SH-SY5Y (cell line): ENCODE measurements around the gene MAPKAPK2.

Experiments
- GATA2 ChIP-seq: IDR thresholded peaks from 2 replicates; pipeline ENCODE4 v1.6.1; 2011; ENCODE audit warnings: mild to moderate bottlenecking, low read depth, low read length
- GATA3 ChIP-seq: IDR thresholded peaks from 2 replicates; pipeline ENCODE4 v1.6.1; 2011; ENCODE audit warnings: low read depth, mild to moderate bottlenecking, low read length, moderate library complexity

Gene MAPKAPK2

DNA sequence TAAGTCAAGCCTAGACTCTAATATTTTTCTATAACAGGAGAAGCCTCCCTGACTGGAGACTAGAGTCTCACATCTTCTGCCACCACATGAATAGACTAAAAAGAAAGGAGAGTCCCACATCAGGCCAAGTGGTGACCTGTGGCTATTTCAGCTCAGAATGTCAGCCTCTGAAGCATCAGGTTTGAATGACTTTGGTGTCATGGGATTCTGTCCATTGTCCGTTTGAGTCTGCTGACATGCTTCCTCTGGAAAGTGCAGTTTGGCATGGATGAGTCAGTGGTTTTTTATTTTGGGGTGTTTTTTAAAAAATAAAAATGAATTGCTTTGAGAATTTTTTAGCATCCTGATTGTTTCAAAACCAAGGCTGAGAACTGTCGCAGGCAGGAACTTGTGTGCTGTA is 29.9 kb upstream of the MAPKAPK2 start:
- TF ChIP-seq GATA2 (no peak), GATA3 (no peak)

DNA sequence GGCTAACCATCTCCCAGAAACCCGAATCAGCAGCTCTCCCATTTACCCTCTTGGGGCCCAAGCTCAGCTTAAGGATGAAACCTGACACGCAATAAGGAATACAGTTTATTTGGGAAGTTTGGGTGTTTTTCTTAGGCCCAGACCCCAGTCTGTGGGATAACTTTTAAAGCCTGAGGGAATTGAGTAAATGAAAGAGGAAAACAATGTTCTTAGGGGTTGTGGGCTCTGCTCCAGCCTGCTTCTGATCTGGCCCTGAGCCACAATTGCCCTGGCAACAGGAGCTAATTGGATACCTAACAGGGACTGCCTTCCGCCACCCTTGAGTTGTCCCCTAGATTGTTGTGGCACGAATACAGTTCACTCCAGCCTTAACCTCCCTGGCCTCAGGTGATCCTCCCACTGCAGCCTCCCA is 29.2 kb upstream of the MAPKAPK2 start:
- TF ChIP-seq GATA3 (no peak), GATA2 (no peak)

DNA sequence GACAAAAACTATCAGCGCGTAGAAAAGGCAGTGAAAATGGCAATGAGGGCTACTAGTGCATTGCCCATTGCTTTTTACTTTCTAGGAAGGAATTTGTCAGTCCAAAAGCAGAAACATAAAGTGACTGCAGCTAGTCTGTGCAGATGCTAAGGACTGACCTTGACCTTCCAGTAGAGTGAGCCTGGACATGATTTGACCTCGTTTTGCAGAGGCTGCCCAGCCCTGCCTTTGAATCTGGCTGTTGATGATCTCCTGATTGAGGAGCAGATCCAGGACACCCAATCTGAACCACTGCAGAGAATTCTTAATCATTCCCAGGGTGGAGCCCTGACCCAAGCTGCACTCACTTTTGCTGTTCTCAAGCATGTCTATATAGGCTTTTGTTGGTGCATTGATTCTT is 27.8 kb upstream of the MAPKAPK2 start:
- TF ChIP-seq GATA3 (no peak), GATA2 (no peak)

DNA sequence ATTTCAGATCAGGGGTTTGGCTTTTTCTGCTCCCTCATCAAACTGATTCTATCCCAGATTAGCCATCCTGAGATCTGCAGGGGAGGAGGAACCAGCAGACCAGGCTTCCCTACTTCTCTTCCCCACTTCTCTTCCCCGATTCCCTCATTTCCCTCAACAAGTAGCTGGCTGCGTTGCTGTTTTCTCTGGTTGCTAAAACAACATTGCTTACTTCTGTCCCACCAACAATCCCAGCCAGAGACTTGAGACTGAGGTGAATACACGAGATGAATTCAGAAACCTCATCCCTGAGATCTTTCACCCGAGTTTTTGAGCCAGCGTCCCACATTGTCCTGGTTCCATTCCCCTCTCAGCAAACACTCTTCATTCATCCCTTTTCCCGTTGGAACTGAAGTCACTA is 27.0 kb upstream of the MAPKAPK2 start:
- no peak for TF ChIP-seq GATA3
- TF ChIP-seq GATA2, result no peak

DNA sequence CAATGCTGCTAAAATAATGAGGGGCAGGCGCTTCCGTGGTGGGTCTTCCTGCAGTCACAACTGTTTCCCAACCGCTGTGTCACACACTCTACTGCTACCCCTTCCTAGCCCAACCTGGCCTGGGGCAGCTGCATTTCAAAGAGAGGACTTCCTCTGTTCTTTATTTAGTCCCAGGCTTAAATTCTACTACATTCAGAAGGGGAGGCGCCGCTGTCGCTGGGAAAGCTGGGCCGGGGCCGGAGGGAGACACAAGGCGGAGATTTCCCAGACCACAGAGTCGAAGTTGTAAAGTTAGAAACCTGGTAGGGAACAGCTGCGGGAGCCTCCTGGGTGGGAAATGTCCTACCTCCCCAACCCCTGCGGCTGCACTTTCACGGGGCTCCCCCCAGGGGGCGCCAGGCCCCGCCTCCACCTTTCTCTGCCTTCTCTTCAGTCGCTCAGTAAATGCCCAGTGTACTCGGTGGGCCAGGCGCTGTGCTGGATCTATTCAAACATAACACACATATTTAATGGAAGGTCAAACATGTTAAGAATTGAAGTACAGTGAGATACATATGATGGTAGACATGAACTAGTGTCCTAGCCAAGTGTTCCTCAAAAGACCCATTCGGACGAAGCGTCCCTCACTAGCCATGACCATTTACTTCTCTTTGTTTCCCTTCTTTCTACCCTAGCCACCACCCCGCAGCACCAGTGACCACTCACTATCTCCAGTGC is 26.3 kb upstream of the MAPKAPK2 start:
- no peak for TF ChIP-seq GATA3
- TF ChIP-seq GATA2, result no peak

DNA sequence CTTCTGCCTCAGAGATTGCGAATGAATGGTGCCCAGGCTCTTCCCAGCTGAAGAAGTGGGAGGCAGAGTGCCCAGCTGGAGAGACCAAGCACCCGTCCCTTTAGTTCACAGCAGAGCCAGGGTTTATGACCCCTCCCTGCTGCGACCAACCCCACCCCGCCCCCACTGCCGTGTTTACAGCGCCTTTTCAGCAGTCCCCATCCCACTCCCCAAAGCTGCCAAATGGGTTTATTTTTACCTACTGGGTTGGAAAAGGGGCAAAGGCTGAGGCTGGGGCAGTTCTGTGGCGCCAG is 25.8 kb upstream of the MAPKAPK2 start:
- no peak for TF ChIP-seq GATA2
- TF ChIP-seq GATA3, result no peak

DNA sequence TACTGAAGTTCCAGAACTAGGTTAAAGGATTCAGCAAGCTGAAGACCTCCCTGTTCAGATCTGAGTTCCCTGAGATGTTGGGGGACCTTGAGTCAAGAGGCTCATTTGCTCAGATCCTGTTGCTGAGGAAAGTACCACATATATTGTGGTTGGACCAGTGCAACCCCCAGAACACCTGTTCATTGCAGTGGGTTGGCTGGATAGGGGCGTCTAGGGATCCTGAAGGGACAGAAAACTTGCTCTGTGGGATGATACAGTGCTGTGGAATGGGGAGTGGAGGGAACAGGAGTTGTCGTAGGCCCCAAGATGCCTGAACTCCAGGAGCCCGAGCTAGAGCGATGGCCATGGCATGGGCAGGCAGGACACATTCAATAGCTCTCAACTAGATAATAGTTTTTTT is 24.6 kb upstream of the MAPKAPK2 start:
- TF ChIP-seq GATA2 (no peak), GATA3 (no peak)

DNA sequence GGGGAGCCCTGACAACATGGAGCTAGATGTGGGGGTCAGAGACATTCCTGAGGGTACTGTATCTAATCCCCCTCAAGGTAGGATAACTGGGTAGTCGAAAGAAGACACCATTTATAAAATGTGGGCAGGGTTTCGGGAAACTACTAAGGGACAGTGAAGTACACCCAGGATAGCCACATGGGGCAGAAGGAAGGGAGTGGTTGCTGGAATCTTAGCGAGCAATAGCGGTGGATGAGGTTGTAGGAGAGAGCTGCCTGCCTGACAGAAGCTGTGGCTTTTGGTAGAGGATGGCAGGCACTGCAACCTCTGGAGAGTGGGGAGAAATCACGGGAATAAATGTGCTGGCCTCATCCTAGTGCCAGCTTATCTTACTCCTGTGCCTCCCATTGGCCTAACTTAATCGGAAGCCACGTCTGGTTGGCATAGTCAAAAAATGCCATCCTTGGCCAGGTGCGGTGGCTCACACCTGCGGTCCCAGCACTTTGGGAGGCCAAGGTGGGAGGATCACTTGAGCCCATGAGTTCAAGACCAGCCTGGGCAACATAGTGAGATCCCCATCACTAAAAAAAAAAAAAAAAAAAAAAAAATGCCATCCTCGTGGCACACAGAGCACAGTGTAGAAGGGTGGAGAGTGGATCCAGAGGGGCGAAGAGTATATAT is 23.4 kb upstream of the MAPKAPK2 start:
- no peak for TF ChIP-seq GATA2
- no peak for TF ChIP-seq GATA3

DNA sequence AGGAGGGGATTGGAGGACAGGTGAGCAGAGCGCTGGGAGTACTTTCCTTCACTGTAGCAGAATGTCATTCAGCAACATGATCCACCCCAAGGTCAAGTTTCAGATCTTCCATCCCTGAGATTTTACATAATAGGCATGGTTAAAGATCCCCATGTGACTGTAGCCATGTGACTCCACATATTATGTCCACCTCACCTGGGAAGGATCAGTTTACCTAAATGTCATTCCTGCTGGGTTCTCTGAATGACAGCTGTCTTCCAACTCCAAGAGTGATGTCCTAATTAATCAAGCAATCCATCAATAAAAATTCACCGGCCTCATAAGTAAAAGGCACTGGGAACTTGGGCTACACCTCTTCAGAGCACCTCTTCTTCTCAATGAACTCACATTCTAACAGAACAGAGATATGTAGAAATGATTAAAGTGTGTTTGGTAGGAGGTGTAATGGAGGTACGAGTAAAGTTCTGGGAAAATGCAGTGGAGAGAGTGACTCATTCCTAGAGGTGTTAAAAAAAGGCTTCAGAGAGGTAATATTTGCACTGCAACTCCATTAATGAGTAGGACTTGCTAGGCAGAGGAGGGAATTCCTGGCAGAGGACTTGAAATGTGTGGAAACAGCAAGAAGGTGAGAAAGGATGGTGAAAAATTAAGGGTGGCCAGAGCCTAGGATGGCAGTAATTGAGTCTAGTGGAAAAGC is 22.2 kb upstream of the MAPKAPK2 start:
- no peak for TF ChIP-seq GATA3
- TF ChIP-seq GATA2, result no peak

DNA sequence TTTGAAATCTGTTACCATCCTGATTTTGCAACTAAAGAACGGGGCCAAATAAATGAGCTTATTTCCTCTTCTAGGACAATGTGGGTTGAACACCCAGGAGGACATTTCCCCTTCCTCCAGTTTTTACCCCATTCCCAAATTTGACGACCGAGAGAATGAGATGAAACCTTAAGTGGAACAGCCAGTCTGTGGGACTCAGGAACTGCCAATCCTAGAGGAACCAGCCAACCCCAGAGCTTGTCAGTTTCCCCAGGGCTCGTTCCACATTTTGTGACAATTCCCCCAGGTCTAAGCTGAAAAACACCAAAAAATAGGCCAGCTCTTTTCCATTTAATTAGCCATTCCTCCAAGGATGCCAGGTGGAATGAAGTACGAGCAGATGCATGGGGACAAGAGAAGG is 21.3 kb upstream of the MAPKAPK2 start:
- TF ChIP-seq GATA2, result no peak
- TF ChIP-seq GATA3, result no peak

DNA sequence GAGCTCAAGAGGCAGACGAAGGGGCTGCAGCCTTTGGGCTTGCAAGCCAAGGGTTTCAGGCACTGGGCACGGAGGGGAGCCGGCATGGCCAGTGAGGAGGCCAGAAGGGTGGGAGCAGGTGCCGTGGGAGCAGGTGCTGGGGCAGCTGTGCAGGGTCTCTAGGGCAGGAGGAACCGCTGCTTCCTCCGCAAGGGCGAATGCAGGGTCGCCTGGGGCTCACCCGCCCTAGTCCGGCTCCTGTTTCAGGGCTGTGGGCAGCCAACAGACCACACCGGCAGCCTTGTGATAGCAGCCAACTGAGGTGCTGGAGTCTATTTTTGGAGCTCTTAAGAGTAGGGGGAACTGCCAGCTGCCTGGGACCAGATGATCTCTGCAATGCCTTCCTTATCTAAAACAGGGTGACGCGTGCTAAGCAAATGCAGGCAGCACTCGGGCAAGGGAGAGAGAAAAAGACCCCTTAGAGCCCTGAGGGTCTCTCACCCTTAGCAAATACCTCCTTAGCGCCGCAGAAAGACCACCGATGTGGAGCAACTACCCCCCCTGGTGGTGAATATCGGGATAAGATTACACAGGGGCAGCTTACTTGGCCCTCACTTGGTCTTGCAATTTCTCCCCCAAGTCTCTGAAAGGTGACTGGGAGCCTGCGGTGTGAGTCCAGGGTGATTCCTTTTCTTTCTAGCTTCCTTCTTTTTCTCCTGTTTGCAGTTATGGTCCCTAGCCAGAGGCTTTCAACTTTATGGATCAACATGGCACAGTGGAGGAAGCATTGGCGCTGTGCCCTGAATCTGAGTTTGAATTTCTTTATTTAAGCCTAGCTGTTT is 20.7 kb upstream of the MAPKAPK2 start:
- no peak for TF ChIP-seq GATA3
- no peak for TF ChIP-seq GATA2

DNA sequence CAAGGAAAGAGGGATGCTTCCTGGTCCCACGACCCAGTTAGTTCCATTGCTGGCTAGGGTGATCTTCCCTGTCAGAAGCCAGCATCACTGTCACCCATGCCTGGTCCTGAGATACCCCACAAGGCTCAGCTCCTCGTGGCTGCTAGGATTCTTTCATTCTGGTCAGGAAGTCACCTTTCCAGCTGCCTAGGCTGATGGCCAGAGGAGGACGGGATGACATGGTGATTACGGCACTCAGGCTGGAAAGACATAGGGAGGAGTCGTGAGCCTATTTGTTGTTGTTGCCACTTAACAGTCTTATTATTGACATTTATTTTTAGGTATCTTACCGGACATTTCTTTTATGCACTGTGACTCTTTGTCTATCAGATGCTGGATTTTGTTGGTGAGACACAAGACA is 20.0 kb upstream of the MAPKAPK2 start:
- TF ChIP-seq GATA2, result no peak
- no peak for TF ChIP-seq GATA3

DNA sequence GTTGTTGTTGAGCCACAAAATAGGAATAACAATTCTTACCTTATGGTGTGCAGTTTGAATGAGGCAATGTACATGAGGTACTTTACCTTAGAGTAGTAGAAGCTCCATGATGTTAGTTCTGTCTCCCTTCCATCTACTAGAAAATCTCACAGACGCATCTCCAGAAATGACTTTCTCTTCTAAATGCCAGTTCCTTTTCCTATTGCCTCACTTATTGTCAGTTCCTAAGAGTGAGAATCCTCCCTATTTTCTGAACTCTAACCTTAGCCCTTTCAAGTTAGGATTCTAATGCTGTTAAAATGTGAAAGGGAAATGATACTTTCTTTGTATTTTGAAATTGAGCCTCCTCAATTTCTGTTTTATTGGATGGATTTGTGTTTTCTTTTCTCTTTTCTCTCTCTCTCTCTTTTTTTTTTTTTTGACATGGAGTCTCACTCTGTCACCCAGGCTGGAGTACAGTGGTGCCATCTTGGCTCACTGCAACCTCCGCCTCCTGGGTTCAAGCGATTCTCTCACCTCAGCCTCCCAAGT is 18.6 kb upstream of the MAPKAPK2 start:
- TF ChIP-seq GATA2 (no peak), GATA3 (no peak)

DNA sequence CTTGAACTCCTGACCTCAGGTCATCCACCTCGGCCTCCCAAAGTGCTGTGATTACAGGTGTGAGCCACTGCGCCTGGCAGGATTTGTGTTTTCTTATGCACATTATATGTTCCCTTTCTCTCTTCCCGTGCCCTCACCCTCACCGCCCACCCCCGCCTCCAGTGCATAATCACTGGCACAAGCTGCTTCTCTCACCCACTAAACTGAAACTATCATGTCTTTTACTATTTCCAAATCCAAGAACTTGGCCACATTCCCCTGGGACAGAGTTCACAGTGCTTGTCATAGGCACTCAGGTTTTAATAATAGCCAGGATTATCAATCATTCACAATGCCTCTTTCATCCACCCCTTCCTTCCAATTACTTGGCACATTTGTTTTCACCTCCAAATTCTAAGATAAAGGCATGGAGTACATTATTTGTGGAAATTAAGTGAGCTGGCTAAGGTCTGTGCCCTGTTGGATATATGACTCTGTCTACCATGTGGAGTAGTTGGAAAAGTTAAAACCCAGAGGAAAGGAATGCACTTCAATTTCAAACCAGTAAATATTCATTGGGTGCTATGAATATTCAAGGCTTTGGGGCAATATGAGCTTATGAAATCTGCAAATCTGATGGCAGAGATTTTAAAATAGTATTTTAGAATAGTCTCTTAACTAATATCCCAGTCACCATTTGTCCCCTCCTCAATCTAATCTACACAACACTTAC is 17.6 kb upstream of the MAPKAPK2 start:
- no peak for TF ChIP-seq GATA3
- no peak for TF ChIP-seq GATA2
